Endometrial microvascular endothelial cells (primary cell): Measurements from ENCODE around the gene COL4A2. TPM values are rescaled to one million over a fixed set of nuclear protein-coding genes. Genes with fewer than 3 reads are reported as not detected.
"Not testable (repeated sequence)": the region's sequence is repeated elsewhere in the genome, so short reads cannot be mapped to it uniquely, and the experiment has no call there.

Source experiments
- in situ Hi-C: cut with HindIII; loops from 2 replicates; pipeline ENCODE4 v1.10.0; 2017; ENCODE audit warnings: low sequenced_read_pairs, low pct_unique_long_range_greater_than_20kb; ENCODE audit errors: inconsistent ontology term
- total RNA-seq: library from RNA; depleted of rRNA; stranded (reverse); fragments of >200 nt; gene quantifications from one replicate; pipeline ENCODE4 v1.2.3, GENCODE V29; 2015; ENCODE audit errors: inconsistent ontology term

COL4A2 gene
- total RNA-seq, 1 donor from 2014 or later = 444 TPM

- in situ Hi-C loops = no loop called here
Measured at GRCh38 chr13:110314516-110315245, 7.6 kb downstream of the COL4A2 start.

GRCh38 chr13:110316196-110316595 is 9.1 kb downstream of the COL4A2 start:
- in situ Hi-C loops = no loop called here

GRCh38 chr13:110317093-110317492 is 10.0 kb downstream of the COL4A2 start:
- in situ Hi-C loops = no loop called here

DNA sequence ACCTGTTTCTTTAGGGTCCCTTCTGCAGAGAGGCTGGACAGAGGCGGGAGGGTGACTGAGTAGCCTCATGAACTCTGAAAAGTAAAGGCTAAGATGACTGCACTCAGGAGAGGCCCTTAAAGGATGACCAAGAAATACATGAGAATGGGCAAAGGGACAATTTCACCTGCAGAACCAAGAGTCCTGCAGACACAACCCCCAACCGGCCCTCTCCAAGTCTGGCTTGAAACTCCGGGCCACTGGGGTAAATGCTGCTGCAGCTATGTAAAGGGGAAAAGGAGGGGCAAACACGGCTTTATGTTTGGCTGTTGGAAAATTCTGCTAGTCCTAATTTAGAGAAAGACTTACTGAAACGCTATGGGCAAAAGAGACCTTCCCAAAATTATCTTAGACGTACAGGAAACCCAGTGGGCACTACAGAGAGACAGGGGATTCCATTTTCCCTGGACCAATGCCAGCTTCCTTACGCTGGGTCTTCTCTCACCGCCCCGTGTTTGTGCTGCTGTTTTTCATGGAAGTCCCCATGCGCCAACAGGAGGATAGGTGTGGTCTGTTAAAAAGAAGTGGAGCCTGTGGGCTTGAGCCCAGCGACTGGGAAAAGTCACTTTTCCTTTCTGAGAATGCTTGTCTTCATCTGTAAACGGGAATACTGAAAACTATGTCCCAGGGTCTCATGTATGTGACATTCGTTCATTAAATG is 10.6 kb downstream of the COL4A2 start:
- in situ Hi-C loops = no loop called here

GRCh38 chr13:110318920-110319319 is 11.8 kb downstream of the COL4A2 start:
- in situ Hi-C loops = no loop called here

GRCh38 chr13:110319397-110319773 is 12.3 kb downstream of the COL4A2 start:
- in situ Hi-C loops = no loop called here

DNA sequence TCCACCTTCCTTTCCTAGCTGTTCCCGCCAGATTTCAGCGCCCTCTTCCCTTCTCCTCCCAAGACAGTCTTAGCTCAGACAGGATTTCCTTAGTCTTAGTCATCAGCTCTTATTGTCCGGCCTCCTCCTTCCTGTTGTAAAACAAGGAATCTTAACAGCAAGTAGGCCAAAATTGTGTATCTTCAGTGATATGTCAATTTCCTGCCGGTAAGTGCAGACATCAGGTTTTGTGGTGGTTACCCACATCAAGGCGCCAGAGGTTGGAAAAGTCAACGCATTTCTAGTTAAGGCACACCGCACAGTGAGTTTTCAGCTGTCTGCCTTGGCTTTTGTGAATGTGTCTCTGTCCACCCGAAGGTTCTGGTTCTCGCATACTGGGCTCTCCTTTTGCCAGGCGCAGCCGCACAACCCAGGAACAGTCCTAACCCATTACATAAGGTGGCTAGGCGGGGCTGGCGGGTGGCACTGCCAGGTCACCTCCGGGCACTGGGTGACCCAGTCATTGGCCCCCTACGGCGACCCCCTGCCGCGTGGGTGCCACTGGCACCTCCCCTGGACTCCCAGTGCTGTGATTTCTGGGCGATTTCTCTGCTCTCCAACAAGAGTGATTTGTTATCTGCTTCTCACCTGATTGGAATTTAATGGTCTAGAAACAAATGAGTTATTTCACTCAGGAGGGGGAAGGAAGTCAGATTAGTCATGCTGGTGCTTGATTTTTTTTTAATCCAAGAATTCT is 12.9 kb downstream of the COL4A2 start:
- in situ Hi-C loops = no loop called here

- in situ Hi-C loops = no loop called here
Measured at GRCh38 chr13:110320645-110321044, 13.6 kb downstream of the COL4A2 start.

GRCh38 chr13:110321573-110321972 is 14.5 kb downstream of the COL4A2 start:
- in situ Hi-C loops = not testable (repeated sequence)

DNA sequence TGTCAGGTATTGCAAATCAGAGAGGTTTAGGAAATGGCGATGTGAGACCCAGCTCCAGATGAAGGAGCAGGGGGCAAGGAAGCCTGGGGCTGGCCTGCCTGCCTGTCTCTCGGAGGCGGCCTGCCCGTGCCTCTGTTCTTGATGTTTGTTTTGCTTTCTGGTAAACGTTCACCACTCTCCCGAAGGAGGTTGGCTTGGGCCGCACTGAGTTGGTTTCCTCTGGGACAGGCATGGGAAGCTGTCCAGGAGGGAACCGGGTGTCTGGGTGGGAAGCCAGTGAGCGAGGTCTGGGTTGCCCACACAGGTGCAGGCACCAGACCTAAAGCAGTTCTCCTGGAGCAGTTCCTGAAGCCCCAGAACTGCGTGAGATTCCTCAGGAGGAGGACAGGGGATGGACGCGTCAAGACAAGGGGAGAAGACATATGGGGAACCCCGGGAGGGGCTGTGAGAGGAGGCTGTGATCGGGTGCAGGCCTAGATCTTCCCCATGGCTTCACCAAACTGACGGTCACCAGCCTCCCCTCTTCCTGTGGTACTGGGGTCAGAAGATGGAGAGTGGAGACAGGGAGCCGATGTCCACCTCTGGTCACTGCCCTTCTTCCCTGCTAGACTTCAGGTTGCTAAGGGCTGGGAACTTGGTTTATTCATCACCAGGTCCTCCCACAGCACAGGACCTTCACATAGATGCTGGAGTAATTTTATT is 15.2 kb downstream of the COL4A2 start:
- in situ Hi-C loops = no loop called here

DNA sequence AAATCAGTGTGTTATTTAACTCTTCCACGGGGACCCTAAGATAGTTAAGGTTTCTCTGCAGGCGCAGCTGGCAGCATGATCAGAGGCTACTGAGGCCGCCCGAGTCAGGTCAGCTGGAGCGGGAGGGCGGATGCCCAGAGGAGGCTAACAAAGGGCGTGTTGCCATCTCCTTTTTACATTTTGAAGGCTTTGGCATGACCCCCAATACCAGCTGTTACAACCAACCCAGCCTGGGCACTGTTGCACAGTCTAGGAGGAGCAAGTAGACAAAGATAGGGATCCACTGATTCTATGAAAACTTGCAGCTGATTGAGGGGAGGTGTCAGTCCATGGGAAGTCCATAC is 15.7 kb downstream of the COL4A2 start:
- in situ Hi-C loops = no loop called here

DNA sequence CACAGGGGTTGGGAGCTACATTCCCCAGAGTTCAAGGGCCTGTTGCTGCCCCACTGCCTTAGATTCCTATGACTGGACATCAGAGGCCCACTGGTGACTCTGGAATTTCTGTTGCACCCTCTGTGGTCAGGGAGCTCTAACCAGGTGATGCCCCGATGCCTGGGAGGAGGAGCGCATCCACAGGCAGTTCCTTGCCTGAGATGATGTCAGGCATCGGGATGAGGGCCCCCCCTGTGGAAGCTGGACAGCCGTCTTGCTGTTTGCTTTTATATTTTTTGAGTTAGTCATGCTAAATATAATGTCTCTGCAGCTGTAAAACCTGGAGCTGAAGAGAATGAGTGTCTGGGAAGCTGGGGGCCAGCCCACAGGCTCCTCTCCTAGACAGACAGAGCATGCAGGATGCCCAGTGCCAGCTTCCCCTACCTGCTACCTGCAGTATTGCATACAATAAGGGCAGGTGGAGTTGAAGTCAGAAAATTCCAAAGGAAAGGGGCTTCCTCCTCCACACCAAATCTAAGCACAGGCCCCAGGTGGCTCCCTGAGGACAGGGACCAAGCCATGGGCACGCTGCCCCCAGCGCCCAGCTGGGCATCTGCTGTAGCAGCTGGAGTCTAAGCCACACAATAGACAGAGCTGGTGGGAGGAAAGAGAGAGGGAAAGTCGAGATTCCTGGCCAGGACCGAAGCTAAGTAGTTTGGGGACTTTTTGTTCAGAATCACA is 16.2 kb downstream of the COL4A2 start:
- in situ Hi-C loops = no loop called here

DNA sequence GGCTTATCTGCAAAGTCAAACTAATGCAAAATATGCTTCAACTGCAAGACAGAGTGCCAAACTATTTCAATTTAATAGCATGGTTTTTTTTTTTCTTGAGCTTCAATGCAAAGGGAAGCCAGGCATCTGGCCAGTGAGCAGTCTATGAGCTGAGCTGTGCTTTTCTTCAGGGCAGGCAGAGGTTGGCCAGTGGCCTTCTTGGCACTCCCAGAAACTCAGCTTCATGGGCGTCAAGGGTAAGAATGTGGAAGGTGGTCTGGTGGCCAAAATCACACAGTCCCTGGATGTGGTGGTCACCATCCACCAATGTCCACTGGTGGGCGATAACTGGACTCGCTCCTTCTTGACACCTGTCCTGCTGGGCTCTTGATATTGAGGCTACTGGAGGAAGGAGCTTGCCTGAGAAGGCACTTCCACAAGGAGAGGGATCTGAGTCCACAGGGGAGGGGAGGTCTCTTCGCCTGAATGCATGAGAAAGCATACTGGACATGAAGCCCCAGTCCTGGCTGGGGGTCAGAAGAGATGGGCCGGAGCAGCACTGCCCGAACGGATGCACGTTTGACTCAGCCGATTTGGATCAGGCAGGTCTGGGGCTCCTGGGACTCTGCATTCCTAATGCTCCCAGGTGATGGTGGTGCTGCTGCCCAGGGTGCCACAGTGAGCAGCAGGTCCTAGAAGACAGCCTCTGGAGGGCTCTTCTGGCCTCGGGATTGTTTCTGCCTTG is 17.1 kb downstream of the COL4A2 start:
- in situ Hi-C loops = no loop called here

- in situ Hi-C loops = no loop called here
Measured at GRCh38 chr13:110326263-110326904, 19.3 kb downstream of the COL4A2 start.

DNA sequence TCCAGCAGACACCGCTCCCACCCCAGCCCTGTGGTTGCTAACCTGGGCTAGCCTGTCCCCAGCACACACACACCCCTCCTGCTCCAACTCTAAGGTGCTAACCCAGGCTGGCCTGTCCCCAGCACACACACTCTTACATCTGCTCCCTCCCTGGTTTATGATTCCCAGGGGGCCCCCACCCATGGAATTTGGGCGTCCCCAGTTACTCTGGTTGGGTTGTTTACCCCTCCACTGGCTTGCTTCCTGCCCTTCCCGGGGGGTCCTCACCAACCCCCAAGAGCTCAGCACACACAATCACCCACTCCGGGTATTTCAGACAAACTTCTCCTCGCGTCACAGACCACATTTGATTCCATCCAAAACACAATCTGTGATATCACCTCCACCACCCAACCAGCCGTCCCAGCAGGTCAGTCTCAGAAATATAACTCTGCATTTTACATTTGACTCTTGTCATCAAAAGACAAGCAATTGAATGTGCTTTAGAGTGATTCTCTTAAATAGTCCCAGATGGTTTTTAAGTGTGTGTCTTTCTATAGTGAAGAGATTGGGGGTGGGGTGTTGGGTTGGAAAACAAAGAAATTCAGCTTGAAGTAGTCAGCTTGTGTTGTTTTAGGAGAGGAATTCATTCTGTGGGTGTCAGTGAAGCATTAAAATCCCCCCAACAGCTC is 20.1 kb downstream of the COL4A2 start:
- in situ Hi-C loops = no loop called here

DNA sequence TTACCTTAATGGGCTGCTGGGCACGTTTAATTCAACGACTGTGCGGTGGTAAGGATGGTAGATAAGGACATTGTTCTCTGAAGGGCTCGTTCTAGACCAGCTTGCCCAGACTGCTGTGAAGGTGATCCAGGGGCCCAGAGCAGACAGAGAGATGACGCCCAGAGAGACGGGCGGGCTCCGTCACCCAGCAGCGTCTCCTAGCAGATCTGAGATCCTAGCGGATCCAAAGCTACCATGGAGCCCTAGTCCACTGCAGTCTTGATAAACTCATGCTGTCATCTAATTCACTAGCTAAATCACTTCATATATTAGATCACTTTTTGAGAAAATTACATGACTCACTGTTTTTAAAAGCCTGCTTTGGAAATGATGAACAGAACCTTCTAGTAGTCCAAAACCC is 21.5 kb downstream of the COL4A2 start:
- in situ Hi-C loops = no loop called here

DNA sequence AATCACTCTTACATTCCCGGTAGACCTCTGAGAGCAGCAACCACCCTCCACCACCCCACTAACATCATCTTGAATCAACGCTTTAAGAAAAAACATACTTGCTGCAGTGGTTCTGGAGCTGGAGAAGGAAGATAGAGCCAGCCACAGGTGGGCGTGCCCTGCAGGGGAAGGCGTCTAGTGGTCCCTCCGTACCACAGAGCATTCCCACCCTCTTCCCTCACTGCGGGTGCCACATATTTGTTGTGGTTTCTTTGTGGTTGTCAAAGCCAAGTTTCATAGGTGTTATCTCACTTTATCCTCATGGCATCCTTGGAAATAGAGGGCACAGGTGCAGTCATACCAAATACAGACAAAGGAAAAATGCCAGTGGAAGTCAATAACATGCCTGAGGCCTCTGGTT is 22.2 kb downstream of the COL4A2 start:
- in situ Hi-C loops = no loop called here
